Fibroblast of villous mesenchyme (primary cell): Measurements from ENCODE around the gene OR51V1. TPM values are rescaled to one million over a fixed set of nuclear protein-coding genes. Genes with fewer than 3 reads are reported as not detected.
"Not testable (repeated sequence)": the region's sequence is repeated elsewhere in the genome, so short reads cannot be mapped to it uniquely, and the experiment has no call there.

Experiments used
- DNase-seq: peaks from one replicate; pipeline ENCODE4 v3.0.0-alpha.2; 2010; ENCODE audit warnings: low read depth
- H3K4me3 ChIP-seq: 2 replicates; pipeline ENCODE4 v1.5.1; 2011; ENCODE audit warnings: low read depth, mild to moderate bottlenecking, low read length
- total RNA-seq: library from RNA; depleted of rRNA; stranded (reverse); fragments of >200 nt; gene quantifications from 2 replicates; pipeline ENCODE4 v1.2.3, GENCODE V29; 2012
- TF ChIP-seq, protein P1 (sequence below): IDR thresholded peaks from 2 replicates; pipeline ENCODE4 v1.5.1; 2012; ENCODE audit warnings: low read depth, mild to moderate bottlenecking, low read length; ENCODE audit not compliant: insufficient read depth

OR51V1 gene, protein sequence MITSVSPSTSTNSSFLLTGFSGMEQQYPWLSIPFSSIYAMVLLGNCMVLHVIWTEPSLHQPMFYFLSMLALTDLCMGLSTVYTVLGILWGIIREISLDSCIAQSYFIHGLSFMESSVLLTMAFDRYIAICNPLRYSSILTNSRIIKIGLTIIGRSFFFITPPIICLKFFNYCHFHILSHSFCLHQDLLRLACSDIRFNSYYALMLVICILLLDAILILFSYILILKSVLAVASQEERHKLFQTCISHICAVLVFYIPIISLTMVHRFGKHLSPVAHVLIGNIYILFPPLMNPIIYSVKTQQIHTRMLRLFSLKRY
- not detected in 2 replicates for total RNA-seq

- no peak for DNase-seq
- no peak within 1 kb of the TSS for H3K4me3 ChIP-seq
- TF ChIP-seq, protein P1, sequence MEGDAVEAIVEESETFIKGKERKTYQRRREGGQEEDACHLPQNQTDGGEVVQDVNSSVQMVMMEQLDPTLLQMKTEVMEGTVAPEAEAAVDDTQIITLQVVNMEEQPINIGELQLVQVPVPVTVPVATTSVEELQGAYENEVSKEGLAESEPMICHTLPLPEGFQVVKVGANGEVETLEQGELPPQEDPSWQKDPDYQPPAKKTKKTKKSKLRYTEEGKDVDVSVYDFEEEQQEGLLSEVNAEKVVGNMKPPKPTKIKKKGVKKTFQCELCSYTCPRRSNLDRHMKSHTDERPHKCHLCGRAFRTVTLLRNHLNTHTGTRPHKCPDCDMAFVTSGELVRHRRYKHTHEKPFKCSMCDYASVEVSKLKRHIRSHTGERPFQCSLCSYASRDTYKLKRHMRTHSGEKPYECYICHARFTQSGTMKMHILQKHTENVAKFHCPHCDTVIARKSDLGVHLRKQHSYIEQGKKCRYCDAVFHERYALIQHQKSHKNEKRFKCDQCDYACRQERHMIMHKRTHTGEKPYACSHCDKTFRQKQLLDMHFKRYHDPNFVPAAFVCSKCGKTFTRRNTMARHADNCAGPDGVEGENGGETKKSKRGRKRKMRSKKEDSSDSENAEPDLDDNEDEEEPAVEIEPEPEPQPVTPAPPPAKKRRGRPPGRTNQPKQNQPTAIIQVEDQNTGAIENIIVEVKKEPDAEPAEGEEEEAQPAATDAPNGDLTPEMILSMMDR, result no peak
Observed at GRCh38 chr11:5200582-5200981, at the start of gene OR51V1. OR51V1 (minus strand) TSS chr11:5200682; CDS start chr11:5200682, 0 bp downstream.

GRCh38 chr11:5249807-5250396, 49.4 kb upstream of the OR51V1 start, which contains the start of gene HBG1:
HBG1 (minus strand) TSS chr11:5249857; CDS start chr11:5249804, 53 bp downstream.
- peak; percentile 8 for DNase-seq
- not testable (repeated sequence) for H3K4me3 ChIP-seq

DNA sequence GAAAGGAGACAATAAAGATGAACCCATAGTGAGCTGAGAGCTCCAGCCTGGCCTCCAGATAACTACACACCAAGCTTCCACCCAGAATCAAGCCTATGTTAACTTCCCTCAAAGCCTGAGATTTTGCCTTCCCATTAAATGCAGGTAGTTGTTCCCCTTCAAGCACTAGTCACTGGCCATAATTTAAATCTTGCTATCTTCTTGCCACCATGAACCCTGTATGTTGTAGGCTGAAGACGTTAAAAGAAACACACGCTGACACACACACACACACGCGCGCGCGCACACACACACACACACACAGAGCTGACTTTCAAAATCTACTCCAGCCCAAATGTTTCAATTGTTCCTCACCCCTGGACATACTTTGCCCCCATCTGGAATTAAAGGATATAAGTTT, 48.0 kb upstream of the OR51V1 start:
- DNase-seq, result not testable (repeated sequence)

GRCh38 chr11:5247472-5248192, 47.1 kb upstream of the OR51V1 start:
- no peak for DNase-seq
- TF ChIP-seq, protein P1, result no peak
- no peak overlapping the region for H3K4me3 ChIP-seq

More for the DNA sequence above, 48.0 kb upstream of the OR51V1 start:
- not testable (repeated sequence) for H3K4me3 ChIP-seq

DNA sequence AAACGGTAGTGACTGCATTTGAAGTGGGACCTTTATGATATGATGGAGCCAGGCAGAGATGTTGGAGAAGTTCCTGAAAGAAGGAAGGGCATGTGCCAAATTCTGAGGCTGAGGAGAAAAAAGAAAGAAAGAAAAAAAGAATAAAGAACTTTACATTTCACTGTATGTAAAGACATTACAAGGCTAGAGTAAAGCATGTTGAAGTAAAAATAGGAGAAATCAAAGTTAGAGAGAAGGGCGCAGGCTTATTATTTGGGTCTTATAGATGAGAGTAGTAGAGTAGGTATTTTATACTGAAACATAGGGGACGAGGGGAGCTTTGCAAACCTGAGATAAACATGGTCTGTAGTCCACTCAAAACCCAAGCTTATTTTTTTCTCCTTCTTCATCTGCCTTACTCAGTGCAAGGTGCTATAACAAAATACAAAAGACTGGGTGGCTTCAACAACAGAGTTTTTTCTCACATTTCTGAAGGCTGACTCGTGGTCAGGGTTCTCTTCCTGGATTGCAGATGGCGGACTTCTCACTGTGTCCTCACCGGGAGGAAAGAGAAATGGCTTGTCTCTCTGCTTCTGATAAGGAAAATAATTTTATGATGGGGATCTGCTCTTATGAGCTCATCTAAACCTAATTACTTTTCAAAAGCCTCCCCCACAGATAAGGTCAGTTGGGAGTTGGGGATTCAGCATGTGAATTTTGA, 46.4 kb upstream of the OR51V1 start:
- no peak overlapping the region for H3K4me3 ChIP-seq
- TF ChIP-seq, protein P1, result no peak
- DNase-seq, result no peak

- TF ChIP-seq, protein P1, result no peak
- no peak for DNase-seq
- no peak overlapping the region for H3K4me3 ChIP-seq
Observed at GRCh38 chr11:5245155-5245554, 44.7 kb upstream of the OR51V1 start.

GRCh38 chr11:5243816-5244180, 43.3 kb upstream of the OR51V1 start:
- H3K4me3 ChIP-seq, result no peak overlapping the region
- no peak for DNase-seq
- TF ChIP-seq, protein P1, result no peak
